GM13976 (cell line): ENCODE measurements around the gene REV3L.

Experiments
- DNase-seq: peaks from one replicate; pipeline ENCODE4 v3.0.0; 2012; ENCODE audit warnings: low spot score
- in situ Hi-C: fragments of 300-500 bp; cut with MboI; formaldehyde crosslinking; loops from one replicate; pipeline ENCODE4 v1.12.0; 2022; ENCODE audit warnings: low sequenced_read_pairs, mixed read lengths, inconsistent platforms; ENCODE audit not compliant: unreplicated experiment
- TF ChIP-seq, protein P1 (sequence below): IDR thresholded peaks from 2 replicates; pipeline ENCODE4 v1.5.1; 2012; ENCODE audit warnings: borderline replicate concordance, mild to moderate bottlenecking; ENCODE audit not compliant: insufficient read depth; ENCODE audit errors: extremely low read depth, missing control alignments, control extremely low read depth

The REV3L gene

DNA sequence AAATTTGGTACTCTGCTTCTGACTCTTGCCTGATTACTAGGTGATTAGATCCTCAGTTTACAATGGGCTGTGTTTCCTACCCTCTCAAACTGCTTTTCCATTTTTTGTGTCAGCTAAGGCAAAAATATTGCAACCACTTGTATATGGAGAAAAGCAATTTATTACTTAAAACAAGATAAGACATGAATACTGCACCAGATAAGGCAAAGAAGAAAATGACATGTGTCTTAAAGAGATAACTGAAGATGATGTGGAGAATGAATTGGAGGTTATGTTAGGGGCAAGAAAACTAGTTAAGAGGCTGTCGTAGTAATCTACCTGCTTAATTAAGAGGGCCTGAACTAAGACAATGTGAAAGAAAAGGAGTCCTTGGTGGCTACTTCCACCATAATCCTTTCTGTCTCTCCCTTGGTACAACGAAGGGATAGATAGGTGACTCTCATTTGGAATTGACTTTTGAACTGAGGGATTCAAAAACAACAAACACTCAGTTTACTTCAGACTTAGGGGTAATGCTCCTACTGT is 16.3 kb upstream of the REV3L start:
- DNase-seq = no peak
- TF ChIP-seq, protein P1, sequence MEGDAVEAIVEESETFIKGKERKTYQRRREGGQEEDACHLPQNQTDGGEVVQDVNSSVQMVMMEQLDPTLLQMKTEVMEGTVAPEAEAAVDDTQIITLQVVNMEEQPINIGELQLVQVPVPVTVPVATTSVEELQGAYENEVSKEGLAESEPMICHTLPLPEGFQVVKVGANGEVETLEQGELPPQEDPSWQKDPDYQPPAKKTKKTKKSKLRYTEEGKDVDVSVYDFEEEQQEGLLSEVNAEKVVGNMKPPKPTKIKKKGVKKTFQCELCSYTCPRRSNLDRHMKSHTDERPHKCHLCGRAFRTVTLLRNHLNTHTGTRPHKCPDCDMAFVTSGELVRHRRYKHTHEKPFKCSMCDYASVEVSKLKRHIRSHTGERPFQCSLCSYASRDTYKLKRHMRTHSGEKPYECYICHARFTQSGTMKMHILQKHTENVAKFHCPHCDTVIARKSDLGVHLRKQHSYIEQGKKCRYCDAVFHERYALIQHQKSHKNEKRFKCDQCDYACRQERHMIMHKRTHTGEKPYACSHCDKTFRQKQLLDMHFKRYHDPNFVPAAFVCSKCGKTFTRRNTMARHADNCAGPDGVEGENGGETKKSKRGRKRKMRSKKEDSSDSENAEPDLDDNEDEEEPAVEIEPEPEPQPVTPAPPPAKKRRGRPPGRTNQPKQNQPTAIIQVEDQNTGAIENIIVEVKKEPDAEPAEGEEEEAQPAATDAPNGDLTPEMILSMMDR = no peak
- in situ Hi-C loops = no loop called here

DNA sequence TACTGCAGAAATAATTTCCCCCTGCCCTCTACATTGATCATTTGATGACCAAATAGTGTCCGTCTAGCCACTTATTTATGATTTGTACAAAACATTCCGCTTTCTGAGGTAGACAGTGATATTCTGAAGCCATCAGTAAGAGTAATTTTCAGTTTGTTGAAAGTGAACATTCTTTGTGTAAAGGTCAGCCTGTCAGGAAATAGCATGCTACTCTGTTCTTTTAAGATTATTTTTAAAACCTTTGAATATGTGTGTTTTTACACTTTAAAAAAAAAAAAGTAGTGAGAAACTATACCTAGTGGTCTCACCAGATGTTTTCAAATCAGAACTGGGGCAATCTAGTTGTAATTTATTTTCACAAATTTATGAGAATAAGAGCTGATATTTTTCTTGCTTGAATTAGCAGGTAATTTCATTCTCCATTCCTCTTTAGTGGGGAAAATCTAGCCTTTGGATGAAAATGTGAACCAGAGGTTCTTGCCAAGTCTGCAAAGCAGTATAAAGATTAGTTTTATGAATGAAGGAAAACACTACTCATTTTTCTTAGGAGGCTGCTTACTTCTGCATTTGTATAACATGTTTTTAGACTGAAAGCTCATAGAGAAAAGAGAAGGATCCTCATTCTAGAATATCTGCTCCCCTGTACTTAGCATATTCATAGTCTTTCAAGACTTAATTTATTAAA is 12.1 kb upstream of the REV3L start:
- DNase-seq = no peak
- TF ChIP-seq, protein P1 = no peak
- in situ Hi-C loops = no loop called here

- TF ChIP-seq, protein P1 = no peak
- no peak for DNase-seq
- in situ Hi-C loops = no loop called here
Observed at GRCh38 chr6:111492499-111492898, 9.5 kb upstream of the REV3L start.

DNA sequence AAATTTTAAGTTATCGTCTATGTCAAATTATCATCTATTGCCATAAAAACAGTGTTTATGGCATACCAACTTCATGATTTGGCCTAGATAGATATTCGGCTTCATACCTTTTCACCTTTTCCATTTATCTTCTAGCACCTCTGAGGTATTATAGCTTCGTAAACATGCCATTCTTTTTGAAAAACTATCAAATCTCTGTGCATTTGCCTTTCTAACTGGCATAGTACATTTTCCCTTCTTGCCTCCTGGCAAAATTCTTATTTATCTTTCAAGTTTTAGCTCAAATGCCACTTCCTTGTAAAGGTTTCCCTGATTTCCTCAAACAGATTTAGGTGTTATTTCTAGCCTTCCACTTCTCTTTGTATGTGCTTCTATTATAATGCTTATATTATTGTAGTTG is 7.0 kb upstream of the REV3L start:
- DNase-seq = no peak
- TF ChIP-seq, protein P1 = no peak
- in situ Hi-C loops = no loop called here

DNA sequence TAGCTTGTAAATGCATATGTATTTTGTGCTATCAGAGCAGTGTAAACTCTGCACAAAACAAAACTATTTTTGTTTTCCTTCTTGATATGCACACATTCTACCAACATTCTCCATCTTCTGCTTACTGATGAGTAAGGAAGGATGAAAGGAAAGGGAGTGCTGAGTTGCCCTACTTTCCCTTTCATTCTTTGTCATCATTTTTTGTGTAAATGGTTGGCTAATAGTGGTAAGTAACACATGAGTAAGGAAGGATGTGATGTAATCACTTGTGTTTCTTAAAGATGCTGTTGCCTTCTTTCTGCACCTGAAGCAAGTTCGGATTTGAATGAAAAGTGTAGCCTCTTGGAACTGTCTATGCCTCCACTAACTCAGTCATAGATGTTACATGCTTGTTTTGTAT is 4.6 kb upstream of the REV3L start:
- DNase-seq = peak; percentile 55
- in situ Hi-C loops = no loop called here
- TF ChIP-seq, protein P1 = no peak

- in situ Hi-C loops = no loop called here
- TF ChIP-seq, protein P1 = no peak
- no peak for DNase-seq
Observed at GRCh38 chr6:111486921-111487320, 3.9 kb upstream of the REV3L start.

DNA sequence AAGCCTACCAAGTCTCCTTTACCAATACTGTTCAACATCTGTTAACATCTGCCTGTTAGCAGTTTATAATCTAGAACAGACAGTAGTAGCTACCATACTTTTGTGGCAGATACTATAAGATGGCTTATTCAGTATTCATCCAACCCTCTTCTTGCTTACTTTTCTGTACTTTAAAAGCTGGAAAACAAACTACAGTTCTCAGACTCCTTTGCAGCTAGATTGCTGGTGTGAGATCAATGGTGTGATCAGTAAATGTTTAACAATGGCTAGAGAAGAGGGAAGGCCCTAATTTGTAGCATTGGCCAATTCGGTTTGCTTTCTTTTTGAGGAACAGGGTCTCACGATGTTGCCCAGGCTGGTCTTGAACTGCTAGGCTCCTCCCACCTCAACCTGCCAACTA is 3.5 kb upstream of the REV3L start:
- no peak for DNase-seq
- in situ Hi-C loops = no loop called here
- TF ChIP-seq, protein P1 = no peak
